H1 (cell line): ENCODE results near the gene SLC13A3. TPM values are rescaled to one million over a fixed set of nuclear protein-coding genes. Genes with fewer than 3 reads are reported as not detected.
"Not testable (repeated sequence)": the region's sequence is repeated elsewhere in the genome, so short reads cannot be mapped to it uniquely, and the experiment has no call there.

Experiments used
- CTCF ChIA-PET: fragments of 300-600 bp; sonication (Branson Sonifier 250); formaldehyde crosslinking; loops from one replicate; lab custom pipeline; 2021; ENCODE audit not compliant: partially characterized antibody; lab: Charles Lee
- POLR2A ChIA-PET: fragments of 300-600 bp; sonication (Branson Sonifier 250); formaldehyde crosslinking; loops from one replicate; lab custom pipeline; 2021; ENCODE audit warnings: inconsistent platforms; ENCODE audit not compliant: partially characterized antibody; lab: Charles Lee
- DNase-seq, 2 experiments: peaks; one replicate each; pipeline versions ENCODE4 v3.0.0 to v3.0.0-alpha.2; 2010 to 2022; ENCODE audit warnings: low spot score in 2 of 2, low read depth in 1 of 2, mixed read lengths in 1 of 2
- FAIRE-seq: peaks from 2 replicates; lab custom pipeline; 2011; peaks lifted over from hg19 to GRCh38; lab: Jason Lieb, UNC
- H2AFZ ChIP-seq: 2 replicates; pipeline ENCODE4 v1.8.1; 2012; ENCODE audit warnings: low read length, inconsistent platforms
- H2AK5ac ChIP-seq: 2 replicates; pipeline ENCODE4 v1.6.1; 2013; ENCODE audit warnings: low read depth, low read length
- H2BK120ac ChIP-seq: replicated peaks from 2 replicates; pipeline ENCODE3; 2013; ENCODE audit warnings: low read depth, low read length, inconsistent platforms
- H2BK12ac ChIP-seq: 2 replicates; pipeline ENCODE4 v1.6.1; 2013; ENCODE audit warnings: low read depth, low read length
- H2BK15ac ChIP-seq: 2 replicates; pipeline ENCODE4 v1.6.1; 2013; ENCODE audit warnings: low read length
- H2BK20ac ChIP-seq: 2 replicates; pipeline ENCODE4 v1.6.1; 2013; ENCODE audit warnings: low read length
- H2BK5ac ChIP-seq: 2 replicates; pipeline ENCODE4 v1.6.1; 2013; ENCODE audit warnings: low read depth, low read length
- H3K14ac ChIP-seq: 2 replicates; pipeline ENCODE4 v1.6.1; 2013; ENCODE audit warnings: inconsistent platforms; ENCODE audit not compliant: insufficient read length
- H3K18ac ChIP-seq: 2 replicates; pipeline ENCODE4 v1.6.1; 2013; ENCODE audit warnings: low read length; ENCODE audit errors: extremely low read depth
- H3K23ac ChIP-seq: 2 replicates; pipeline ENCODE4 v1.6.1; 2013; ENCODE audit warnings: inconsistent platforms; ENCODE audit not compliant: insufficient read length
- H3K23me2 ChIP-seq: 2 replicates; pipeline ENCODE4 v1.6.1; 2013; ENCODE audit warnings: low read depth, low read length
- H3K27ac ChIP-seq: 2 replicates; pipeline ENCODE4 v1.6.1; 2011; ENCODE audit warnings: low read depth, low read length, inconsistent platforms
- H3K27me3 ChIP-seq, 4 experiments: replicated peaks in 1 of 4; 1 replicate in 1 of 4; 2 replicates in 3 of 4; pipeline versions ENCODE4 v1.6.1 to v1.8.1; 2011 to 2013; ENCODE audit warnings: low read length in 3 of 4, mild to moderate bottlenecking in 3 of 4, inconsistent platforms in 2 of 4, mixed read lengths in 2 of 4, moderate library complexity in 1 of 4; ENCODE audit not compliant: control insufficient read depth in 3 of 4, insufficient read depth in 3 of 4; ENCODE audit errors: extremely low read depth in 1 of 4
- H3K36me3 ChIP-seq, 4 experiments: 2 replicates each; pipeline versions ENCODE4 v1.6.1 to v1.8.1; 2011 to 2013; ENCODE audit warnings: mild to moderate bottlenecking in 4 of 4, low read length in 3 of 4, moderate library complexity in 2 of 4, control low read depth in 1 of 4, inconsistent platforms in 1 of 4; ENCODE audit not compliant: insufficient read depth in 4 of 4, control insufficient read depth in 2 of 4
- H3K4ac ChIP-seq: replicated peaks from 2 replicates; pipeline ENCODE3; 2013; ENCODE audit warnings: low read length, low read depth, mixed read lengths, inconsistent platforms; ENCODE audit not compliant: insufficient read length
- H3K4me1 ChIP-seq, 4 experiments: replicated peaks in 1 of 4; 1 replicate in 1 of 4; 2 replicates in 3 of 4; pipeline versions ENCODE4 v1.6.1 to v1.8.1; 2011 to 2013; ENCODE audit warnings: low read length in 3 of 4, inconsistent platforms in 2 of 4, mixed read lengths in 1 of 4; ENCODE audit not compliant: insufficient read depth in 4 of 4, control insufficient read depth in 3 of 4
- H3K4me2 ChIP-seq, 2 experiments: 2 replicates each; pipeline versions ENCODE4 v1.6.1 to v1.8.1; 2011 to 2013; ENCODE audit warnings: low read depth in 2 of 2, low read length in 2 of 2, control low read depth in 1 of 2, inconsistent platforms in 1 of 2, mild to moderate bottlenecking in 1 of 2; ENCODE audit not compliant: insufficient read depth in 1 of 2
- H3K4me3 ChIP-seq, 4 experiments: fragments of 200-600, 300-600 bp in 1 of 4; sonication (generic), shearing (Covaris generic), sonication (Bioruptor Twin) in 1 of 4; 2 replicates each; pipeline versions ENCODE4 v1.5.1 to v1.8.1; 2011 to 2016; ENCODE audit warnings: low read length in 4 of 4, low read depth in 3 of 4, control low read depth in 2 of 4, inconsistent platforms in 2 of 4, mild to moderate bottlenecking in 2 of 4, mixed read lengths in 1 of 4, moderate library complexity in 1 of 4; ENCODE audit not compliant: insufficient read depth in 2 of 4; ENCODE audit errors: extremely low read depth in 1 of 4
- H3K56ac ChIP-seq: replicated peaks from 2 replicates; pipeline ENCODE3; 2013; ENCODE audit warnings: low read depth, mild to moderate bottlenecking, mixed read lengths, low read length, inconsistent platforms; ENCODE audit not compliant: insufficient read length
- H3K79me1 ChIP-seq: 2 replicates; pipeline ENCODE4 v1.6.1; 2013; ENCODE audit warnings: low read depth, low read length, control low read depth
- H3K79me2 ChIP-seq, 2 experiments: 2 replicates each; pipeline versions ENCODE4 v1.6.1 to v1.8.1; 2012 to 2013; ENCODE audit warnings: low read length in 2 of 2, mild to moderate bottlenecking in 2 of 2, inconsistent platforms in 1 of 2; ENCODE audit not compliant: insufficient read depth in 2 of 2, control insufficient read depth in 1 of 2
- H3K9ac ChIP-seq, 4 experiments: replicated peaks in 1 of 4; 1 replicate in 1 of 4; 2 replicates in 3 of 4; pipeline versions ENCODE4 v1.6.1 to v1.8.1; 2011 to 2013; ENCODE audit warnings: low read depth in 3 of 4, low read length in 3 of 4, control low read depth in 2 of 4, mild to moderate bottlenecking in 2 of 4, moderate library complexity in 2 of 4, inconsistent platforms in 1 of 4; ENCODE audit errors: extremely low read depth in 1 of 4
- H3K9me3 ChIP-seq, 2 experiments: 2 replicates each; pipeline versions ENCODE4 v1.6.1 to v1.8.1; 2012 to 2013; ENCODE audit warnings: mild to moderate bottlenecking in 2 of 2, moderate library complexity in 2 of 2, control low read depth in 1 of 2, inconsistent platforms in 1 of 2, low read depth in 1 of 2, low read length in 1 of 2, mixed read lengths in 1 of 2; ENCODE audit not compliant: insufficient read depth in 2 of 2
- H4K20me1 ChIP-seq, 2 experiments: replicated peaks in 1 of 2; 2 replicates each; pipeline versions ENCODE3 to v1.8.1; 2011 to 2013; ENCODE audit warnings: inconsistent platforms in 2 of 2, low read length in 2 of 2, mild to moderate bottlenecking in 1 of 2; ENCODE audit not compliant: insufficient read depth in 2 of 2, control insufficient read depth in 1 of 2
- H4K5ac ChIP-seq: 2 replicates; pipeline ENCODE4 v1.6.1; 2013; ENCODE audit warnings: low read length, low read depth, mixed read lengths, inconsistent platforms; ENCODE audit not compliant: insufficient read length
- H4K8ac ChIP-seq: 2 replicates; pipeline ENCODE4 v1.8.0; 2013; ENCODE audit warnings: mild to moderate bottlenecking, moderate library complexity, low read length, inconsistent platforms; ENCODE audit not compliant: insufficient read depth; ENCODE audit errors: extremely low read depth
- H4K91ac ChIP-seq: replicated peaks from 2 replicates; pipeline ENCODE3; 2013; ENCODE audit warnings: low read length, mixed read lengths, inconsistent platforms; ENCODE audit not compliant: insufficient read length
- WGBS, 2 experiments: shearing (Covaris generic) in 1 of 2; methylation state at CpG; one replicate each; pipeline versions ENCODE4 v1.1.6 to v1.1.7; 2013 to 2015; ENCODE audit warnings: low lambda C conversion rate in 2 of 2, mixed read lengths in 2 of 2, inconsistent platforms in 1 of 2, low coverage in 1 of 2, missing lambda C conversion rate in 1 of 2; ENCODE audit not compliant: insufficient replicate concordance in 2 of 2, insufficient coverage in 1 of 2, insufficient read length in 1 of 2; ENCODE audit errors: extremely low coverage in 1 of 2, missing lambda C conversion rate in 1 of 2; 5-methylcytosine and 5-hydroxymethylcytosine counted together
- polyA plus RNA-seq, 7 experiments: library from polyadenylated mRNA; depleted of rRNA in 3 of 7; stranded (reverse) in 5 of 7; unstranded in 2 of 7; fragments of >200 nt in 5 of 7; fragments of 200-250 nt in 2 of 7; gene quantifications; 1 replicate in 5 of 7; 2 replicates in 1 of 7; 4 replicates in 1 of 7; pipeline versions ENCODE4 v1.2.1 to v1.2.3, GENCODE V29; 2011 to 2013; ENCODE audit warnings: missing spikeins in 2 of 7, mixed read lengths in 2 of 7
- total RNA-seq: library from RNA; stranded (reverse); fragmentation: NEBNext Ultra II Directional; extraction: Animal tissue kit (Norgen Biotek cat#: 25700); gene quantifications from 2 replicates; pipeline ENCODE4 v1.2.1, GENCODE V29; 2021

The SLC13A3 gene
- total and polyA plus RNA-seq, 2 of the 8 experiments (the other 6 are each of a cell fraction or from before 2014, with no cell fraction given): 9.4 to 12.6 TPM

GRCh38 chr20:46676649-46677316 is 25.5 kb upstream of the SLC13A3 start:
- not testable (repeated sequence) for H3K4ac ChIP-seq, H4K8ac ChIP-seq, H3K4me3 ChIP-seq, H3K4me2 ChIP-seq, H4K20me1 ChIP-seq, H2BK15ac ChIP-seq, H3K9me3 ChIP-seq, H2AK5ac ChIP-seq, H2BK120ac ChIP-seq, DNase-seq, H3K23me2 ChIP-seq, H3K27me3 ChIP-seq, H3K14ac ChIP-seq, H4K91ac ChIP-seq, H2BK5ac ChIP-seq, H3K23ac ChIP-seq, H2BK12ac ChIP-seq, H2AFZ ChIP-seq, H3K27ac ChIP-seq, H2BK20ac ChIP-seq, H3K79me1 ChIP-seq, FAIRE-seq, H4K5ac ChIP-seq, H3K18ac ChIP-seq, H3K9ac ChIP-seq, H3K56ac ChIP-seq
- Histone ChIP-seq H3K4me1 (peaks cover 6 to 17% (median 8%) of the 10 kb centered on the region in 4 experiments; a peak in 6 of 7 replicates), H3K36me3 (peaks cover 0 to 17% (median 0%) of the 10 kb centered on the region in 4 experiments; a peak in 4 of 8 replicates), H3K79me2 (peaks cover 0 to 18% of the 10 kb centered on the region in 2 experiments; a peak in 1 of 4 replicates)
- ChIA-PET CTCF (interaction anchor here (0.6 to 2.3 kb wide), 4 partner anchors 20 to 156 kb away, joined by 3 to 9 read pairs (median 4); no protein-coding TSS in a partner anchor), POLR2A (interaction anchor here (0.8 to 1.1 kb wide), 3 partner anchors 12 to 24 kb away, joined by 3 read pairs; partner anchors contain the start of gene TP53RK)
- WGBS, 2 experiments: 91% methylated on average over 7 of the region's 14 CpGs; no CpG with 5 or more reads in 1 of the 2 experiments
